Limb (tissue), 2 donors: ENCODE results near the gene BANP.
"Not testable (repeated sequence)": the region's sequence is repeated elsewhere in the genome, so short reads cannot be mapped to it uniquely, and the experiment has no call there.

Source experiments
- DNase-seq, 2 donors: peaks; one replicate each; pipeline ENCODE4 v3.0.0-alpha.2; 2016; ENCODE audit errors: extremely low spot score in 2 of 2

The BANP gene

DNA sequence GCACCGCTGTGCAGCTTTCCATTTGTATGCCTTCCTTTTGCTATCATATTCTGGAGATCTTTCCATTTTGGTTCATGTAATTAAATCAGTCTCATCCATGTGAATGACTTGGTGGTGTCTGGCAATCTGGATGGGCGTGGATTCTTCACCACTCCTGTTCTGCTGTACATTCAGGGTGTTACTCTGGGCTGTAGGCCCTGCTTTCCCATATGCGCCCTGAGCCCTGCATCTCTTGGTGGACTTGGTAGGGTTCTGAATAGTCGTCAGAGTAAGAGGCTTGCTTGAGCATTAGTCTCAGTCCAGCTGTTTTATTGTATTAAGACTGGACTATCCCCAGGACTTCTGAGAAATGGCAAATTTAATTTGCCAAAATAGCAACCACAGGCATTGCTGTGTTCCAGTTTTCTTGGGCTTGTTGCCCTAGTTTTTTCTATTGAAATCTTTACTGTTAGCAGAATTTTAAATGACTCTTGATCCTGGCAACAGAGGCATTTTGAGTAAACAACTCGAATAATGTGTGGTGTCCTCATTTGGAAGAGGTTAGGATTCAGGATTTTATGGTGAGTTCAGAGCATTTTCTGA lies 14.9 kb downstream of the BANP start:
- DNase-seq, result no peak

DNA sequence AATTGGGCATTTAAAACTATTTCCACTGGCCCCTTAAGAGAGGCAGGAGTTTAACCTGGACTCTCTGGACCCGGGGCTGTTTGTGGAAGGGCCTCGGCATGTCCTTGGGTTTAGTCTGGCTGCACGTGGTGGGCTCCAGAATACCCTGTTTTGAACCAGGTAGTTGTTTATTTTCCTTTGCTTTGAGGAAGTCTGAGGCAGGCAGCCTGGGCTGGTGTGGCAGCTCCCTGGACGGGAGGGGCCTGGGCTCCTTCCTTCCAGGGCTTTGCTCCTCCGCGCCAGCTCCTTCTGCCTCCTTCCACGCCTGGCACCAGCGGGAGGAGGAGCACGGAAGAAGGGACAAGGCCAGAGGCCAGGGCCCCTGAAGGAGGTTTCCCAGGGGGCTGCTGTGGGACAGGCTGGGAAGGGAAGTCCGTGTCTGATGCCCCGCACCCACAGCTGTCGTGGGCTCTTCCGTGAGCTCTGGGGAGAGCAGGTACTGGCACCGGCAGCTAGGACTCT lies 15.5 kb downstream of the BANP start:
- DNase-seq, result no peak

DNA sequence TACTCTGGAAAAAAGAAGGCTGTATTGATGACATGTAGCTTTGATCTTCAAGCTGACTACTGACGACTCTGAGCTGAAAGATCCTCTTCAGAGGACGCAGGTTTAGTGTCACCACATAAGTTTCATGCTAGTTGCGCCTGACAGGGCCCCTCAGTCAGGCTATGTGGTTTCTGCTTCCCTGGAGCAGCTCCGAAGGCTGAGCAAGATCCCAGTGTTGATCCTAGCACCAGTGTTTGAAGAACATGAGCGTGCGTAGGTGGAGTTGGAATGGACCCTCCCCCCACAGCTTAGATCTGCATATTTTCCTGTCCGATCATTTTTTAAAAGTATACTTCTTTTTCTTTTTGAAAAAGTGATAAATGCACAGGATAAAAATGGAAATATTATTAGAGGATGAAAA lies 17.3 kb downstream of the BANP start:
- no peak for DNase-seq

DNA sequence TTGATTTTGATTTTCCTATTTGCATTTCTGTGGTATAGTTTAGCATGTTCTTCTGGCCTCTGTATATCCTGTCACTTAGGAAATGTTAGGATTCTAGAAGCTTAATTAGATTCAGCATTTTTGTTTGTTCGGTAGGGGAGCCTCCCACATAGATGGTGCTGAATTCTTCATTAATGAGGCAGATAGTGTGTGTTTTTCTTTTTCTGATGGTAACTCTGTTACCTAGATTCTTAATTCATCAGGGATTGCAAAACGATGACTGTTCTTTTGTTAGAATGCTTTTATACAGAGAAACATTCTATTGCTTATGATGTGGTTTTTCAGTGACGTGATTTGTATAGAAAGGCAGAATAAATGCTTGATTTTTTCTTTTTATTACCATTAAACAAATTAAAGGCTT lies 19.0 kb downstream of the BANP start:
- DNase-seq, result no peak

DNA sequence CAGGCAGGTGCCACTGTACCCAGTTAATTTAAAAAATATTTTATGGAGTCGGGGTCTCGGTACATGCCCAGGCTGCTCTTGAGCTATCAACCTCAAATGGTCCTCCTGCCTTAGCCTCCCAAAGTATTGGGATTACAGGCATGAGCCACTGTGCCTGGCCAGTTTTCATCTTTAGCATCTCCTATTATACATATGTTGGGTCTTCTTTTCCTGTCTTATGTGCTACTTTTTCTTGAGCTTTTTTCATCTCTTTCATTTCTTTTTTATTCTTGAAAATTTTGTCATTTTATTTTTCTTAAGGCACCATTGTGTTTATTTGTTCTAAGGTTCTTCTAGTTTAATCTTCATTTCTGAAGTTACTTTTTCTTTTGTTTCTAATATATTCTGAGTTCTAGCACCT lies 20.7 kb downstream of the BANP start:
- no peak for DNase-seq

DNA sequence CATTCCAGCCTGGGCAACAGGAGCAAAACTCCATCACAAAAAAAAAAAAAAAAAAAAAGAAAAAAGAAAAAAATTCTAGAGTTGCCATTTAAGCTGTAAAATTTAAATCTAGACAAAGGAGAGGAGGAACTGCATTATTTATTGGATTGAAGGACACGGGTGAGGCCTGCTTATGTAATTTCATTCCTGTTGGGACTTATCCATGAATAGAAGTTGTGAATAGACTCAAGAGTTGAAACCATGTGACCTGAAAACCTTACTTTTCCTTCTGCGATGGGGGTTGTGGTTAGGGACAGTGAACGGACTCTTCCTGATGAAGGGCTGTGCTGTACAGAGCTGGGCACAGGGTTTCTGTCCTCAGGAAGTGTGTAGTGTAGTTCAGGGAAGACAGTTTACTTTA lies 22.5 kb downstream of the BANP start:
- DNase-seq, result no peak

DNA sequence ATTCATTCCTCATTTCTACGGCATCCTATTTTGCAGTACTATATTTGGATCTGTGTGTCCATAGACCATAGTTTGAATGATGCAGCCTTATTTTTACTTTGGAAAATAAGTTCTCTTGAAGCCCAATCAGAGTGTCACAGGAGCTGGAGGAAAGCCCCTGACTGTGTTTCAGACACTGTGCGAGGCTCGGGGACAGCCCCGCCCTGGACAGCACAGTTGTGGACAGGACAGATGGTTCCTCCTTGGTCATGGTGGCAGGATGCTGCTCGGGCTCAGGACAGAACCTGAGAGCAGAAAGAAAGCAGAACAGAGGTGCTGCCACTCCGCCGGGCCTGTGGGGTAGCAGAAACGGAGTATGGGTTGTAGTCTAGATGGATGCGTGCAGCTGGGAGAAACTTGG lies 22.9 kb downstream of the BANP start:
- DNase-seq, result no peak

DNA sequence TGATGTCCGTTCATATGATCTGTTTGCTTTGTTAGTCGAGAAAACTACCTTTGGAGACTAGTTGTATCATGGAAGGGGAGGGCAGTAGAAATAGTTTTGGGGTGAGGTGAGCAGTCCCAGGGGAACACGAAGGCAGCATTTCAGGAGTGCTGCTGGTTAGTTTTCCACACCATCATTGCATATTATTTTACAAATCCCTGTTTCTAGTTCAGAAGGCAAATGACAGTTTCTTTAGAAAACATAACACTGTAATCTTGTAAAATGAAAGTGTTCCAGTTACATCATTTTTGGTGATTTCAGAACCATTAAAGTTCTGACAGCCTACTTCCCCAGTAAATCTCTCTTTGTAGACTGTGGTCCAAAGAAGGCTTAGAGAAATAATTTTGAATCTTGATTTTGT lies 25.4 kb downstream of the BANP start:
- DNase-seq, result no peak

DNA sequence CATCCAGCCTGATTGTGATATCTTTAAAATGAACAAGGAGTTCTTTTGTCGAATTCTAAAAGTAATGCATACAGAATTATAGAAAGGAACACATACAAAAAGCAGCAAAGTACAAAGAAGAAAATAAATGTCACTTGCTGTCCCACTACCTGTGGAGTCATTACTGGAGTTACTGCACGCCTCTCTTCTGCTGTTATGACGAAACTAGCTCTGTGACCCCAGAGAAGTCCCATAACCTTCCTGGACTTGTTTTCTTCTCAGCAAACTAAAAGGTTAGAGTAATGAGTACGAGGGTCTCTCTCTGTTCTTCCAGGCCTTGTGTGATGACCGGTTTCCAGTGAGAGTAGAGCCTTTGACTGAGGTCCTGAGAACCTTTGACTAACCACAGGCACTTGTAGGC lies 26.9 kb downstream of the BANP start:
- DNase-seq, result no peak

DNA sequence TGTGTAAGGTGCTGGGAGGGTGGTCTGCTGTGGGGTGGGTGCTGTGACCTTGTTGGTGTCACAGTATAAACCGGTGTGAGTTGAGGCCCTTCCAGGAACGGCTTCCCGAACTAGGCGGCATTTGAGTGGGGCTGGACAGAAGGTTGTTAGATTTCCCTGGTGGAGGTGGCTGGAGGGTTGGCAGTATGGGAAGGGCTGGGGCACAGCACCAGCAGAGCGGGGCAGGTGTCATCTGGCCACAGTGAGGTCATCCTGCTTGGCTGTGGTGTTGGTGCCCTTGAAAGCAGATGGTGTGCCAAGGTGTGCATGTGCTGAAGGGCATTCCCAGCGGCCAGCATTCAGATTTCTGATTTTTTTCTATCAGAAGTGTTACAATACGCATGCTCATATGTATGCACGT lies 28.1 kb downstream of the BANP start:
- DNase-seq, result no peak

DNA sequence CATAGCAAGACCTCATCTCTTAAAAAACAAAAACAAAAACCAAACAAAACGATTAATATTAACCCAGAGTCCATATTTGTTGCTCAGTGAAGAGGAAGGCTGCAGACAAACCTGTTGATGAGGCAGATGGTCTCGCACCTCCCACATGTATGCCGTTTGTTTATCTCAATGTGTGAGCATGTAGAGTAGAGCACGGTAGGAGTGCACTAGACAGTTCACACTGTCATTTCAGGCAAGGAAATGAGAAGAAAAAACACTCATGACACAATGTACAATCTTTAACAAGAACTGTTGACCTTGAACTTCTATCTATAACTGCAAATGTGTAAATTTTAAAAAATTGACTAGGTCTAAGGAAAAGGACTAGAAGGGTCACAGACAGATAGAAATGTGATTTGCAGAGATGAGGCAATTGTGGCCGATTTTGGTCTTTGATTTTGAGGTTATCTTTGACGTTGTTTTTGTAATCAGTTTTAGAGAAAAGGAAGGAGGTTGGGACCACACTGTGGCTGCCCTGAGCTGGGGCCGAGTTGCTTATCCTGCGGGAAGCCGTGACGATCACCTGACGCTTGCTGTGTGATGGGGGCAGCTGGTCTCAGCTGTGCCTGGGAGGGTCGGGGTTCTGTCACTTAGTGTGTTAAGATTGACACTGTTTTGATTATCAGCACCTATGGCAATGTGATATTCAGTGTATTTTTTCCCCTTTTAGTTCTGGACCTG lies 28.8 kb downstream of the BANP start:
- DNase-seq, result not testable (repeated sequence)

DNA sequence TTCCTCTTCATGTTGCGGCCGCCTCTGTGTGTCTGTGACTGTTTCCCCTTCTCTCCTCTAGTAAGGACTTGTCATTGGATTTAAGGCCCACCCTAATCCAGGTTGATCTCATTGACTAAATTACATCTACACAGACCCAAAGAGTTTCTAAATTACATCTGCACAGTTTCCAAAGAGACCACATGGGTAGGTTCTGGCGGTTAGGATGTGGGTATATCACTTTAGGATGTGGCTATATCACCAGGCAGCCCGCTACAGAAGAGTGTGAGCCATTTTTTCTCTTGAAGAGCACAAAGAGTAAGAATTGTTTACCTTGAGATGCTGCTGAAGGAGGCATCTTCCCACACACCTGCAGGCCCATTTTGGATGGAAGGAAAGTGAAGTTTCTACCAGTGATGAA lies 30.1 kb downstream of the BANP start:
- not testable (repeated sequence) for DNase-seq

DNA sequence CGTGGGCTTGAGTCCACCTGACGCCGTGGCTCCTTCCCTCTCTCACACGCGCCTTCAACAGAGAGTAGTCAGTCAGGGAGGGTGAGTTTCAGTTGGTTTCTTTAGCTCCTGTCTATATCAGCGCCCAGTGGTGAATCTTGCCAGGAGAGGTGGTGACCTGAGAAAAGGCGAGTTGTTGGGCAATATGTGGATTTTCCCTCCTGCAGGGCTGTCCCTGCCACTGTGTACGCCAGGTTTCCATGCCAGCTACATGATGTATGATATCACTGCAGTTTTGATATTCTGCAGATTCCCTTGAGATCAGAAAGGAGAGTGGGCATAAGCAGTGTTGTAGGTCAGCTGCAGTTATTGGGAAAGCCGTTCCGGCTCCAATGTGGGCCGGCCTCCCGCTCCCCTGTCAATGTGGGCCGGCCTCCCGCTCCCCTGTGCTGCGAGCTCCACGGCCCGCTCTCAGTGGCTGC lies 31.4 kb downstream of the BANP start:
- no peak for DNase-seq

DNA sequence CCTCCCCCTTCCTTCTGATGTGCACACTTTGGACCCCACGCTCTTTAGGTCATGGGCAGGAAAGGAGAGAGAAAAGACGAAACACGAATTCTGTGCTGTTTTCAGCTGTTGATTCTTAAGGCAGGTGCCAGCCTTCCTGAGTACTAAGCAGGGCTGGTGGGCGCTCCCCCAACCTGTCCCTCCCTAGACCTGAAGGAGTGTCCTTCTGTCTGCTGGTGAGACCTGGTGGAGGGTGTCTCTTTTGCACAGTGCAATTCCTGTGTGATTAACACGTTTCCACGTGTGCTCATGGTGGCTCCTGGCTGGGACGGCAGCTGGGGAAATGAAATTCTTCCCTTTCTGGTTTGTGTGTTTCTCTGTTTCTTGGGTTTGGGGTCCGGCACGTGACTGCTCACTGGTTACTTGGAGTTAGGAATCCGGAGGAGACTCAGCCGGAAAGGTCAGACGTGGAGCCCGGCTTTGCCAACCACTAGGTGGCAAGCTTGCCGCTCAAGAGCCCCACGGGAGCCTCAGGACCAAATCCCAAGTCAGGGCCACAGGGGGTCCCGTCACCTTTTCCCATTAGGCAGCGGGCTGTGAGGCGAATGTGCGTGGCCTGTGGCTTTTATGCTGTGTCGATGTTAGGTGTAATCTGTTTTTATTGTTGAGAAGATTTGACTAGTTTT lies 32.0 kb downstream of the BANP start:
- DNase-seq, result not testable (repeated sequence)

DNA sequence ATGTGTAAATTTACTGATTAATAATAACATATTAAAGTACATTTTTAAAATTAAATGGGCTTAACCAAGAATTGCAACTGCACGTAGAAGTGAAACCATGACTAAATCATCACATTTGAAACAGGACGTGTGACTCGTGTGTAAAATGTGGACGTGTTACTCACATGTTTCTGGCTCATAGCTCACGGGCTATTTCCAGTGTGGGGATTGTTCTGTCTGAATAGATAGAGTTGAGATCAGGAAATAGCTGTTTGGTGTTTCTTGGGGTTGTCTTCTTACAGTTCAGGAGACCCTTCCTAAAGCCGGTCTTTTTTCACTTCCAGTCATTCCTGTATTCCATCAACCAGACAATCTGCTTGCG lies 32.5 kb downstream of the BANP start:
- not testable (repeated sequence) for DNase-seq

DNA sequence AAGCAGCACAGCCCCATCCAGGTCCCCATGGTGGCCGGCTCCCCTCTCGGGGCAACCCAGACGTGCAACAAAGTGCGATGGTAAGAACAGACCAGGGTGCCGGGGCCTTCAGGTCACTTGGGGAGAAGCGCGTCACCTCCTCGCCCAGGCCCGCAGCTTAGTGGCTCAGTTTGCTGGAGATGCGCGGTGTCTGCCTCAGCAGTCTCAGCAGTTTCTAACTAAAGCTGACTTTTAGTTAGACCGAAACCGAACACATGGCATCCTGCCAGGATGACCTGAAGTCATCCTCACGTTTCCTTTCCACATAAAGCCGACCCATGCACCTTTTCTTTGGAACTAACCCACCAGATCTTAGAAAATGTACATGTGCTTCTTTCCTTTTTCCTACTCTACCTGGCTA lies 32.9 kb downstream of the BANP start:
- DNase-seq, result not testable (repeated sequence)

DNA sequence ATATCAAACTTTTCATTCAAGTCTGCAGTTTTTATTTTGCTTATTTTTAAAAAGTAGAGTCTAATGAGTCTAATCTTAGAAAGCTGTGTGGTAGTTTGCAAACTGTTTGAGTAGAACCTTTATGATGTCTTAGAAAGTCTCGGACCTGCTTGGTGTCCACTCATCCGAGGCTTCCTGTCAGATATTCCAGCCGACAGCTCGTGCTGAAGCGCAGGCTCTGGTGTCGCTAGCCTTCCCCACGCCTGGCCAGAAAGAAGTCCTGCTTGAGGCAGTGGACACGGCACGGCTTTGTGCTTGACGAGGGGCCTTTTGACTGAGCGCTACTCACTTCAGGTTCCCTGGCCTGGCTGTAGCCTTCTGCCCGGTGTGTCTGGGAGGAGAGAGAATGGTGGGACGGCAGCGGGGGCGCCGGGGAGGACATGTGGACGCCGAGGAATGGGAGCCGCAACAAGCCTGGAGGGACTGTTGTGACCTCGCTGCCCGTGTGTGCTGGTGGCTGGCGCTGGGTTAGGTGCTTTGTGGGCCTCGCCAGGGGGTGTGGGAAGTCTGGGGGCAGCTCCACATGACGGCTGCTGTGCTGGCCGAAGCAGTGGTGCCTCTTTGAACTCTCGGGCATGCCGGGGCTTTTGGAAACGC lies 33.5 kb downstream of the BANP start:
- DNase-seq, result no peak

DNA sequence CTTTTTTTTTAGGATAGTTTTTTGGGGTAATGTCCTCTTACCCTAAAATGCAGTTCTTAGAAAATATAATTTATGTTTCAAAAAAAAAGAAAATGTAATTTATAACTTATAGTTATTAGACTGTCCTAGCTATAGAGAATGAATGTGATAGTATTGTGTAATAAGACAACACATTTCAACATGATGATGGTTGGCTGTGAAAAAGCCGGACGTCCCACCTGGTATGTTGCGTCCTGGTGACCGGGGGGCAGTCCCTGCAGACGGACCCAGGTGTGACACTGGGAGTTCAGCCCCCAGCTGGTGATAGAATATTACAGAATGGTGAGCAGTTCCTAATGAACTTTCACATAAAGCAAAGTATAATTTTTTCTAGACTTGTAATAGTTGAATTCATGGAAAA lies 34.3 kb downstream of the BANP start:
- not testable (repeated sequence) for DNase-seq

DNA sequence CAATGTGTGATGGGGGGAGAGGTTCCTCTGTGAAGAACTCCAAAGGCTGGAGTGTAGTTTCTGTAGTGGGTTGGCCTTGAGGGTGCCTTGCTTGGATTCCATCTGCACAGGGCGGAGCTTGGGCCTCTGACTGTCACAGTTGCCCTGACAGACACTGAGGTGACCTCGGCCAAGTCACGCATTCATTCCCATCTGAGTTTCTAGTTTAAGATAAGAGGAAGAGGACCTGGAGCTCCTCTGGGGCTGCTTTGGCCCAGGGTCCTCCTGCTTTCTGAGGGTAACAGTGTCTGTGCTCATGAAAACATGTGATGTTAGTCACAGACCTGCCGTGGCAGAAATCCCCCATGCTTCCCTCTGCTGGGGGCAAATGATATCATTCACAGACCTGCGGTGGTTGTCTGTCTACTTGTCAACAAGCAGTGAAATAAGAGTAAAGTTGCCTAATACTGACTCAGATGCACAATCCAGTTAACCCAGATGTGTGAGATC lies 35.2 kb downstream of the BANP start:
- not testable (repeated sequence) for DNase-seq

DNA sequence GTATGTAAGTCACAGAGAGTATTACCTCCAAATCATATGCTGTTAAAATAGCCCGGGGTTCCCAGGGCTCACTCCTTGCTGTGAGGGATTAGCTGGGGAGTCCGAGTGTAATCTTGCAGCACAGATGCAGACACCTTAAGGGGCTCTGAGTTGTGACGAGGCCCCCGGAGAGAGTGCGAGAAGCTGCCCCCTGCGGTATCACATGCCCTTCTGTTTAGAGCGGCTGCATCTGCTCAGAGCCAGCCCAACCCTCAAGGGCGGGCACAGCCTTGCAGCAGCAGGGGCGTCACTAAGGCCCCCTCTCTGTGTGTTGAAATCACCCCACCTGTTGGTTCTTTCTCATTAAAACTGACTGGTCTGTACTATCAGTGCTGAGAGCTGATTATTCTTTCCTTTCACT lies 37.4 kb downstream of the BANP start:
- DNase-seq, result not testable (repeated sequence)

DNA sequence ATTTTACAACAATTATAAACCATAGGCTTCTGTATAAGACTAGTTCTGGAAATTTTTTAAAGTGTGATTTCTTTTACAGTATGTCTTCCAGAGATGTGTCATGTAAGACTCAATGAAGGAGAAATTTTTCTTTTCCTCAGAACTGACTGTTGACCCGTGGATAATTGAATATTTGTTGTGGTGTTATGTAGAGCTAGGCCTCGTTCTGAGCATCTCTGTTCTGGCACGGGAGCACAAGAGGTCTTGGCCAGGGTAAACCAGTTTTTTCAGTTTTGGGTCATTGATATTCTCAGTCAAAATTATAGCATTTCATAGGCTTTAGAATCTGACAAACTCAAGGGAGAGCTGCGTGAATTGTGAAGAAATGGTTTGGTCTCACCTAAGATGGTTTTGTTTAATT lies 39.0 kb downstream of the BANP start:
- DNase-seq, result not testable (repeated sequence)

DNA sequence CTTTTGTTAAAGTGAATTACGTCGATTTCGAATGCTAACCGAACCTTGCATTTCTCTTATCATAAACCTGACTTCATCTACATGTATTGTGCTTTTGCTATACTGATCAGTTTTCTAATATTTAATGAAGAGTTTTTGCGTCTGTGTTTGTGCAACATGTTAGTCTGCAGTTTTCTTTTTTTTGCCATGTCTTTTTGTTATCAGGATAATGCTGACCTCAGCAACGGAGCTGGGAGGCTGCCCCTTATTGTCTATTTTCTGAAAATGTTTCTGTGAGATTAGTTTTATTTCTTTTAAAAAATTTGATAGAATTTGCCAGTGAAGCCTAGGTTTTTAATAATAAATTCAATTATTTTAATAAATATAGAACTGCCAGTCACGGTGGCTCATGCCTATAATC lies 40.9 kb downstream of the BANP start:
- DNase-seq, result not testable (repeated sequence)
